Measurements from ENCODE around the gene F11R. TPM values are rescaled to one million over a fixed set of nuclear protein-coding genes. Genes with fewer than 3 reads are reported as not detected.

Gene F11R
- total and polyA plus RNA-seq, 12 donors = 7.1 to 22.7 (median 10.1) TPM

- peak overlapping the region in 6 of 10 donors; percentile 21 to 43 (median 30) for H3K4me3 ChIP-seq
- intact Hi-C loops (cut with DNase I) = no loop called here
- peak in 2 of 8 donors; percentile 23 to 36 for ATAC-seq
Measured at GRCh38 chr1:161013131-161013487, 7.8 kb downstream of the F11R start.

GRCh38 chr1:161012420-161012819, 8.5 kb downstream of the F11R start:
- H3K4me1 ChIP-seq = peaks cover 0 to 52% (median 20%) of the 10 kb centered on the region in 9 donors
- TF ChIP-seq CTCF (IDR thresholded peaks at IDR 0.05) = no peak
- no peak for DNase-seq

More at GRCh38 chr1:161013131-161013487, 7.8 kb downstream of the F11R start:
- no peak for TF ChIP-seq CTCF (IDR thresholded peaks at IDR 0.05)
- H3K36me3 ChIP-seq = no peaks in the 10 kb centered on the region
- peak overlapping the region; percentile 80 to 95 (median 86) for H3K27ac ChIP-seq
- no peaks in the 10 kb centered on the region for H3K9me3 ChIP-seq
- no peaks in the 10 kb centered on the region for H3K27me3 ChIP-seq
- no peak for DNase-seq
- H3K4me1 ChIP-seq = peaks cover 0 to 59% (median 24%) of the 10 kb centered on the region in 9 donors

GRCh38 chr1:161009602-161010211, 11.2 kb downstream of the F11R start:
- Histone ChIP-seq H3K36me3 (no peaks in the 10 kb centered on the region), H3K27ac (no peak overlapping the region), H3K4me1 (peaks cover 0 to 37% (median 16%) of the 10 kb centered on the region in 9 donors), H3K4me3 (no peak overlapping the region), H3K27me3 (no peaks in the 10 kb centered on the region), H3K9me3 (no peaks in the 10 kb centered on the region)
- DNase-seq (no peak), ATAC-seq (no peak)
- no peak for TF ChIP-seq CTCF (IDR thresholded peaks at IDR 0.05)
- intact Hi-C loops (cut with DNase I) = no loop called here
- WGBS, 2 donors = 85 to 86% methylated on average over 7 of the region's 7 CpGs

More at GRCh38 chr1:161012420-161012819, 8.5 kb downstream of the F11R start:
- no peaks in the 10 kb centered on the region for H3K36me3 ChIP-seq
- no peaks in the 10 kb centered on the region for H3K27me3 ChIP-seq
- 90 to 95% methylated on average over 3 of the region's 3 CpGs for WGBS, 2 donors
- no peak overlapping the region for H3K4me3 ChIP-seq
- peak overlapping the region in 7 of 10 donors; percentile 81 to 95 (median 87) for H3K27ac ChIP-seq
- intact Hi-C loops (cut with DNase I) = no loop called here
- ATAC-seq = no peak
- H3K9me3 ChIP-seq = no peaks in the 10 kb centered on the region

DNA sequence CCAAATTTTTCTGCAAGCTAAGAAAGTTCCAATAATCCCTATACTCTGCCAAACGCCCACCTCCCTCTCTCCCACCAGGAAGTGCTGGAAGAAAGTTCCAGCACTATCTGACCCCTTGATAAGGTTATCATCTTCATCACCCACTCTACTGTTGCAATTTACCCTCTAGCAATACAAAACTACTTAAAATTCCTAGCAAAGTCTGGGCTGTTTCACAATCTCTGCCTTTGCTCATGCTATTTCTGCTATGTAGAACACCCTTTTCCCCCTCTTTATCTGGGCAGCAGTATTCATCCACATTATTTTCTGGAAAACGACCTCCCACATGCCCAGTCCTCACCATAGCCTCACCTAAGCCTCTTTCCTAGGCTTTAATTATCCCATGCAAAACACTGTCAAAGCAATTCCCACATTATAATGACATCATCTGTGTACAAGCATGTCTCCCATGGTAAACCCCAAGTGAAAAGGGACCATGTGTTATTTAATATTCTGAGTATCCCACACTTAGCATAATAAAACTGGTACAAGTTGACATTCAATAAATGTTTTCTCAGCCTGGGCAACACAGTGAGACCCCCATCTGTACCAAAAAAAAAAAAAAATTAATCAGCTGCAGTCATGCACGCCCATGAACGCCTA, 12.0 kb downstream of the F11R start:
- Histone ChIP-seq H3K27me3 (no peaks in the 10 kb centered on the region), H3K36me3 (no peaks in the 10 kb centered on the region), H3K4me1 (peaks cover 0 to 30% (median 10%) of the 10 kb centered on the region in 9 donors), H3K27ac (no peak overlapping the region), H3K4me3 (no peak overlapping the region), H3K9me3 (no peaks in the 10 kb centered on the region)
- WGBS, 2 donors = 61 to 67% methylated on average over 4 of the region's 4 CpGs
- intact Hi-C loops (cut with DNase I) = no loop called here
- ATAC-seq (no peak), DNase-seq (no peak)
- TF ChIP-seq CTCF (IDR thresholded peaks at IDR 0.05) = no peak

All from heart right ventricle (tissue), 16 donors.